GM21825 (cell line): ENCODE results near the gene CDRT4.

Source experiments
- ATAC-seq: cut with Tn5 transposase; IDR thresholded peaks from one replicate; pipeline ENCODE4 v1.9.1; 2021; ENCODE audit warnings: mild to moderate bottlenecking, moderate library complexity; ENCODE audit not compliant: unreplicated experiment

CDRT4 gene

GRCh38 chr17:15492791-15493692 lies 25.6 kb upstream of the CDRT4 start:
- ATAC-seq: no peak

GRCh38 chr17:15492186-15492585 lies 24.8 kb upstream of the CDRT4 start:
- ATAC-seq: no peak

- no peak for ATAC-seq
Observed at GRCh38 chr17:15490634-15491261, 23.3 kb upstream of the CDRT4 start.

- ATAC-seq: no peak
Observed at GRCh38 chr17:15488557-15488956, 21.1 kb upstream of the CDRT4 start.

- no peak for ATAC-seq
Observed at GRCh38 chr17:15485045-15485444, 17.6 kb upstream of the CDRT4 start.

GRCh38 chr17:15483431-15483830 lies 16.0 kb upstream of the CDRT4 start:
- no peak for ATAC-seq

- no peak for ATAC-seq
Observed at GRCh38 chr17:15482476-15482875, 15.1 kb upstream of the CDRT4 start.

GRCh38 chr17:15481481-15481880 lies 14.1 kb upstream of the CDRT4 start:
- no peak for ATAC-seq

GRCh38 chr17:15480204-15480603 lies 12.8 kb upstream of the CDRT4 start:
- no peak for ATAC-seq

GRCh38 chr17:15479703-15480102 lies 12.3 kb upstream of the CDRT4 start:
- ATAC-seq: no peak

- ATAC-seq: no peak
Observed at GRCh38 chr17:15478845-15479244, 11.4 kb upstream of the CDRT4 start.

- ATAC-seq: no peak
Observed at GRCh38 chr17:15475631-15476354, 8.4 kb upstream of the CDRT4 start.

GRCh38 chr17:15472891-15473290 lies 5.5 kb upstream of the CDRT4 start:
- no peak for ATAC-seq

- ATAC-seq: no peak
Observed at GRCh38 chr17:15470536-15470935, 3.1 kb upstream of the CDRT4 start.

- no peak for ATAC-seq
Observed at GRCh38 chr17:15469260-15469659, 1.8 kb upstream of the CDRT4 start.

- no peak for ATAC-seq
Observed at GRCh38 chr17:15468126-15468525, 705 bp upstream of the CDRT4 start.

GRCh38 chr17:15466131-15466530 lies 1.3 kb downstream of the CDRT4 start:
- ATAC-seq: no peak

GRCh38 chr17:15465045-15465701 lies 2.2 kb downstream of the CDRT4 start:
- no peak for ATAC-seq

GRCh38 chr17:15464231-15464985 lies 3.0 kb downstream of the CDRT4 start:
- ATAC-seq: no peak

- ATAC-seq: no peak
Observed at GRCh38 chr17:15462976-15463772, 4.2 kb downstream of the CDRT4 start.
